Fibroblast of skin of left quadriceps (primary cell): ENCODE measurements around the gene RBBP9.
"Not testable (repeated sequence)": the region's sequence is repeated elsewhere in the genome, so short reads cannot be mapped to it uniquely, and the experiment has no call there.

ENCODE experiments used
- DNase-seq, 2 experiments: peaks; one replicate each; pipeline ENCODE4 v3.0.0-alpha.2; 2013; ENCODE audit warnings: low read depth in 2 of 2

Gene RBBP9

DNA sequence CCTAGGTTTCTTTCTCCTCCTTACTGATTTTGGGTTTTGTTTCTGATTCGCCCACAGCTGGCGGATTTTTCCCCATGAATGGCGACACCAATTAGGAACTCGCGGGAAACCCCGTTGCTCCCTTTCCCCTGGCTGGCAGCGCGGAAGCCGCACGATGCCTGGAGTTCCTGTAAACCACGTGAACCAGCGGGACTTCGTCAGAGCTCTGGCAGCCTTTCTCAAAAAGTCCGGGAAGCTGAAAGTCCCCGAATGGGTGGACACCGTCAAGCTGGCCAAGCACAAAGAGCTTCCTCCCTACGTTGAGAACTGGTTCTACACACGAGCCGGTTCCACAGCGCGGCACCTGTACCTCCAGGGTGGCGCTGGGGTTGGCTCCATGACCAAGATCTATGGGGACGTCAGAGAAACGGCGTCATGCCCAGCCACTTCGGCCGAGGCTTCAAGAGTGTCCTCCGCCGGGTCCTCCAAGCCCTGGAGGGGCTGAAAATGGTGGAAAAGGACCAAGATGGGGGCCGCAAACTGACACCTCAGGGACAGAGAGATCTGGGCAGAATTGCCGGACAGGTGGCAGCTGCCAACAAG lies 7.5 kb upstream of the RBBP9 start:
- no peak for DNase-seq

DNA sequence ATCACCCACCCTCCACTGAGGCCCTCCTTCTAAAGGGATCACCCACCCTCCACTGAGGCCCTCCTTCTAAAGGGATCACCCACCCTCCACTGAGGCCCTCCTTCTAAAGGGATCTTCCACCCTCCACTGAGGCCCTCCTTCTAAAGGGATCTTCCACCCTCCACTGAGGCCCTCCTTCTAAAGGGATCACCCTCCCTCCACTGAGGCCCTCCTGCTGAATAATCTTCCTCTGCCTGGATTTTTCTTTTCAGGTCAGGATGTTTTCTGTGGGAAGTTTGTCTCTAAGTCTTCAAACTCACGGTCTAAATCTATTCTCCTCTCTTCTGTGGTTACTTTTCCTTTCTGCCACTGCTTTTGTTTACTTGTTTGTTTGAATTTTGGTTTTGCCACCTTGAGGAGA lies 4.6 kb upstream of the RBBP9 start:
- DNase-seq: not testable (repeated sequence)

DNA sequence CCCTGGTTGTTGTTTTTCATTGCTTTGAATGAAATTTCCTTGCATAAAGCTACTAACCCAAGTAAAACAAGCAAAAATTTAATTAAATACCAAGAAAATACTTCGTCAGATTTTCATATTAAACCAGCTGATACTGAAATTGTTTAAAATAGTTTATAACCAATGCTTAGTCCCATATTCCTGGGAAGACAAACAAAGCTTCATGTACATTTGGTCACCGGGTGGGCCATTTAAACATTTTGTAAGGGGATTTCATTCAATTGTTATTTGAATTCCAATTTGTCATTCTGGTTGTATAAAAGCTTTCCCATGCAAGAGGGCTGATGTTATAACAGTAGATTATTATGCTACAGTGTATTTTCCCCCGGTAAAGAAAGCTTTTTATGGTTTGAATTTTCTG lies 578 bp upstream of the RBBP9 start:
- DNase-seq: no peak

DNA sequence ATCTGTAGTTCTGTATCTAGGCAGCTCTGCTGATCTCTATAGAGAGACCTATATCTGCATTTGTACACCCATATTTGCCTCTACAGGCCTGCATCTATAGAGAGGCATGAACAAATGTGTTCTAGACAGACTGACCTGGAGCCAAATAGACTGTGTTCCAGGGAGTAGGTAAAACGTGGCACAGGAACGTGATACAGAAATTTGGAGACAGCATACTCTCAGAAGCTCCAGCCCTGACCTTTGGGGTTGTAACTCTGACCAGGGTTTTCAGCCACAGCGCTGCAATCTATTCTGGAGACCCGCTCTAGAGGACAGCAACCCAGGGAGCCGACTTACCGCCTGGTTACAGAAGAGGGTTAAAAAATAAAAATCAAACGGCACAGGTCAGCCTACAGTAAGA lies 983 bp downstream of the RBBP9 start:
- no peak for DNase-seq

DNA sequence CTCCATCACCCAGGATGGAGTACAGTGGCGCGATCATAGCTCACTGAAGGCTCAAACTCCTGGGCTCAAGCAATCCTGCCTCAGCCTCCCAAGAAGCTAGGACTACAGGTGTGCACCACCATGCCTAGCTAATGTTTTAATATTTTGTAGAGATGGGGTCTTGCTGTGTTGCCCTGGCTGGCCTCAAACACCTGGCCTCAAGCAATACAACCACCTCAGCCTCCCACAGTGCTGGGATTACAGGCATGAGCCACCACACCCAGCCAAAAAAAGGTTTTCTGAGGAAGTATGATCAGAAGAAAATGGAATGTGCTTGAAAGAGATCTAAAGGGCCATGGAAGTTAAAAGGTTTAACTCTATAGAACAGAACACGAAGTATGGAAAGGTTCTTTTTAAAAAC lies 8.7 kb downstream of the RBBP9 start:
- no peak for DNase-seq

DNA sequence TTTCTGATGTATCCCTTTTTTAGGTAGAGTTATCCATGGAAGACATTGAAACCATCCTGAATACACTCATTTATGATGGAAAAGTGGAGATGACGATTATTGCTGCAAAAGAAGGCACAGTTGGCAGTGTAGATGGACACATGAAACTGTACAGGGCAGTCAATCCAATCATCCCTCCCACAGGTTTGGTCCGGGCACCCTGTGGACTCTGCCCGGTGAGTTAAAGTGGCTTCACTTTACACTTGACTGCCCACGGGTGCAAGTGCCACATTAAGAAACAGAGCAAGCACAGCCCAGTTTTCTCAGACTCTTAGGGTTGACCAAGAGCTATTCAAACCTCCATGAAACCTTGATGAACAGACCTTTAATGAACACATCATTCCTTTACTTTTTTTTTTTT lies 15.4 kb downstream of the RBBP9 start:
- no peak for DNase-seq

DNA sequence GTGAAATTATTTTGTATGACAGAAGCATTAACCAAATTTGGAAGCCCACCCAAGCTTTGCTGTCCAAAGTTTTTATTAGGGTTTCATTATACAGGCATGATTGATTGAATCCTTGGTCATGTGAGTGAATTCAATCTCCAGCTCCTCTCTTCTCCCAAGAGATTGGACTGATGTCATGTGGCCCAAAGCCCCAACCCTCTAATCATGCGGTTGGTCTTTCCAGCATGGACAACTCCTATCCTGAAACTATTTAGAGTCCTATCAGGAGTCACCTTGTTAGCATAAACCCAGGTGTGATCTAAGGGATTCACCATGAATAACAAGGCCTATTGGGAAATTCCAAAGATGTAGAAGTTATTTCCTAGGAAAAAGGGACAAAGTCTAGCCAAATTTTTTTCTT lies 19.2 kb downstream of the RBBP9 start:
- no peak for DNase-seq

DNA sequence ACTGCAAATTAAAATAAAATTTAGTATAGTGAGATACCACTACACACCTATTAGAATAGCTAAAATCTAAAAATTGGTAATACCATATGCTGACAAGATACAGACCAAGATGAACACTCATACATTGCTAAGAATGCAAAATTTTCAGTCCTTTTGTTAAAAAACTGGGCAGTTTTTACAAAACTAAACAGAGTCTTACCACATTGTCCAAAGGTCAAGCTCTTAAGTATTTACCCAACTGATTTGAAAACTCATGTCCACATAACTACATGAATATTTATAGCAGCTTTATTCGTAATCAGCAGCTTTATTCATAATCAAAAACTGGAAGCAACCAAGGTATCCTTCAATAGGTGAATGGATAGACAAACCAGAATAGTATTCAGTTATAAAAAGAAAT lies 19.8 kb downstream of the RBBP9 start:
- DNase-seq: no peak

DNA sequence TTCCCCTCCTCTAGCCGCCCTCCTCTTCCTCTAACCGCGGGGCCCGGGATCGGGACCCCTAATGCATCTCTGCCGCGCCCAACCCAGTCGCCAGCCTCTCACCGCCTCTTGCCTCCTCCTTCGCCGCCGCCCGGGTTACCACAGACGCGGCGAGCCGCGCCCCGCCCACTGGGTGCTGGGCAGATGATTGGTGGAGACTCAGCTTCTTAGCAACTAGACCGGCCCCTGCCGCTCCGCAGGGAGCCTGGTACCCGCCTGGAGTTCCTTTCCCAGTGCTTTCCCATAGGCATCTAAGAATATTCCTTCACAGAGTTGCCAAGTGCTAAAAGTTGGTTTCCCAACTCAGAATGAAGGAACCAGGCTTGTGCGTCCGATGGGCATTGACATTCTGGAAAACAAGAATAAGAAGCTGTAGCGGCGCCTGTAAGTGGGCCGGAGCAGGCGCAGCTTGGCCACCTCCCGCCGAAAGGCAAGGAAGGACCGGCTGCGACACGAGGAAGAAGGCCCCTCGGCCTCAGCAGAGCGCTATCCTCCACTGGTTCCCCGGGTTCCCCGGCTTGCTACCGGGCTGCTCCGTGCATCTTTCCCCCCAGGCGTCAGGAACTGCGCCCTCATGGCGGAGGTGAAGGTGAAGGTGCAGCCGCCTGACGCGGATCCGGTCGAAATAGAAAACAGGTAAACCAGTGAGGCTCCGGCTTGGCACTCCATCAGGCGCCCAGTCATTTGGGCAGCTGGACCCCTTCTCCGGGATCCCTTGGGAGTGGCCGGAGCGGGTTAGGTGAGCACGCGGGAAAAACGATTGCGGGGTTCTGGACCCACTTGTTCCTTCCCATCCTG lies 29.9 kb downstream of the RBBP9 start, which contains the start of the genes DZANK1 and POLR3F:
DZANK1 (minus strand) TSS at position 137 of the 837 bp plus-strand sequence. CDS start 1,672 bp downstream, outside the sequence.
POLR3F (plus strand) TSS at position 497 of the 837 bp plus-strand sequence; CDS start at position 614, 117 bp downstream.
- DNase-seq: peak; percentile 90 to 92

DNA sequence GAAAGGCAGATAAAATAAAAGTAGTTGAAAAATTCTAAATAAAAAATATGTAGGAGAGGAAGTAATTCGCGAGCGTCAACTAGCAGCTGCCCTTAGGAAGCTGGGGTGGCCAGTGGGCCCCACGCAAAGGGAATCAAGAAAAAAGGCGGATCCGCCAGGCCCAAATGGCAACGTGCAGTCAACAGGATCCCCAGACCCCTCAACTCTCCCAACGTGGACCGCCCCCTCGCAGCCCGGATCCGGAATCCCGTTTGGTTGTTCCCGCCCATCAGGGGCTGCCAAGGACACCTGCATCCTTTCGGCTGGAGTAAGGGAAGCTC lies 30.5 kb downstream of the RBBP9 start:
- DNase-seq: no peak

DNA sequence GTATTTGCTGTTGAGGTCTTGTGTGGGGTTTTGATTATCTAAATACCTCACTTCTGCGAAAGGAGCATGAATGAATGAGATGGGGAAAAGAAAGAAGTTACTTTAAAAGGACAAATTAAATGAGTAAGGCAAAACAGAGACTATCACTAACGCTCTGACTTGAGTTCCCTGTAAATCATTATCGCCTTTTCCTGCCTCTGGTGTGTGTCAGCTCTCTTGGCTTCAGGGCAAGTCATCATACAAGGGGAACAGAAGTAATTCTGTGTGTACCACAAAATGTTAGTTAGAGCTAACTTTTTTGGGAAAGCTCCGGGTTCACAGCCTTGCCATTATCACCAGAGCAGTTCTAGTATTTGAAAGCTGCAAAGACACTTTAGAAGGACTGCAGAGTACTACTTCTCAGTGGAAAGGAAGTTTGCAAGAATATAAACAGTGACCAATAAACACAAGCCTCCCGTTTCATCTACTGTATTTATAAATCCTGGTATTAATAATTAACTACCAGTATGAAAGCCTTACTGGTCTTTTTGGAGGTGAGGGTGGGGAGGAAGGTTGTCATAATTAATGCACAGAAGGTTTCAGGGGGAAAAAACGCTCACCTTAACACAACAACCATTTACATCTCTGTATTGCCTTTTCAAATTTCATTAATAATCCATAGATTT lies 31.4 kb downstream of the RBBP9 start:
- DNase-seq: no peak

DNA sequence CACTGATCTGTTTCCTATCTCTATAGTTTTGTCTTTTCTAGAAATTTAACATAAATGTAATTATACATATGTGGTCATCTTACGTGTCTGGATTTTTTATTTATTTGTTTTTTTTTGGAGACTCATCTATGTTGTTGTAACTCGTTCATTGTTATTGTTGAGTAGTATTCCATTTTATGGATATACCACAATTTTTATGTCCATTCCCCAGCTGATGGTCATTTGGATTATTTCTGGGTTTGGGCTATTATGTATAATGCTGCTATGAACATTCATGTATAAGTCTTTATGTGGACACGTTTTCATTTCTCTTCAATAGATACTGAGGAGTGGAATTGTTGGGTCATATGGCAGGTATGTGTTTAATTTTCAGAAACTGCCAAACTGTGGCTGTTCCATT lies 40.4 kb downstream of the RBBP9 start:
- no peak for DNase-seq

DNA sequence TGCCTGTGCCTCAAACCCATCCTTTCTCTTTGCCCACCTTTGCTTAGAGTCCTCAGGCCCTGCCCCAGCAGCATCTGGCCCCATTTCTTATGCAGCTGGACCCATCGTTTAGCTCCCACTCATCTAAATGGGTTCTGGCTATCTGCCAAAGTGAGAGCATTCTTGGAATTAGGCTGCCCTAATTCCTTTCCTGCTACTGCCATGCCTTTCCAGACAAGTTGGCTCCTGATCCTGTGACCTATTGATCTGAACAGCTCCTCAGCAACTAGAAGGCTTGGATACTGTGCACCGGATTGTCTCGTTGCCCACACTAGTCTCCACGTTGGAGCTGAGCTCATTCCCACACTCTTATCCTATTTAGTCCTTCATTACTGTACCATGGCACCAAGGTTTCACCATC lies 53.1 kb downstream of the RBBP9 start:
- DNase-seq: no peak

DNA sequence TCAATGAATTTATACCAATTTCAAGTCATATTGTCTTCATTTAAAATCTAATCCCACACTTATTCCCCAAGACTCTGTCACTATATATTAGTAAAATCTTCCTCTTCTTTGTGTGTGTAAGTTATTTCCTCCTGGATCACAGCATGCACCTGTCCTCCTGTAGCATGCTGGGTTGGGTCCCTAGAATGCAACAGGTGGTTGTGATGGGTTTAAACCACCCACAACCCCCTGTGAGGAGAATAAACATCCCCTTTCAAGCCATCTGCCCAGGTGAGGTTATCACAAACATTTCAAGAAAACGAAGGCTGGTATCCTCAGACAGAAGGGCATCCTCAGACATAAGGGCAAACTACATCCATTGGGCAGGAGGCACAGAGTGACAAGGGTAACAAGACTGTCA lies 56.6 kb downstream of the RBBP9 start:
- DNase-seq: no peak

DNA sequence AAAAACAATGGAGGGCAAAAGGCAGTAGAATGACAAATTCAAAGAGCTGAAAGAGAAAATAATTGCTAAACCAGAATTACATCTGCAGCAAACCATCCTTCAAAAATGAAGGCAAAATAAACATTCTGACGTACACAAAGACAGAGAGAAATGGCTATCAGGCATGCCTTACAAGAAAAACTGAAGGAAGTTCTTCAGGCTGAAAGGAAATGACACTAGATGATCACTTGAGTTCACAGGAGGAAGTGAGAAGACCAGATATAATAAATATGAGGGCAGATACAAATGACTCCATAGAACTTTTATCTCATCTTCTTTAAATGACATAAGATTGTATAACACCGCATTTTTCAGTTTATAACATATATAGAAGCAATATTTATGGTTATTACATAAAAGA lies 60.2 kb downstream of the RBBP9 start:
- no peak for DNase-seq
